ENCODE measurements around the gene CAGE1. TPM values are rescaled to one million over a fixed set of nuclear protein-coding genes. Genes with fewer than 3 reads are reported as not detected.

The CAGE1 gene
- total and polyA plus RNA-seq, 8 donors = 0.08 to 0.16 (median 0.10) TPM; not detected in 4

- Histone ChIP-seq H3K36me3 (no peaks in the 10 kb centered on the region), H3K9me3 (no peaks in the 10 kb centered on the region), H3K27ac (no peak overlapping the region), H3K4me3 (no peak overlapping the region), H3K27me3 (peaks cover 5 to 17% of the 10 kb centered on the region in 2 donors), H3K4me1 (peaks cover 6 to 9% of the 10 kb centered on the region in 2 donors)
- intact Hi-C loops (cut with DNase I) = no loop called here
- DNase-seq (no peak), ATAC-seq (no peak)
- no peak for TF ChIP-seq CTCF (IDR thresholded peaks at IDR 0.05)
These were observed 43.6 kb upstream of the CAGE1 start for GRCh38 chr6:7433121-7433617.

GRCh38 chr6:7432391-7433120, 43.0 kb upstream of the CAGE1 start:
- H3K36me3 ChIP-seq = no peaks in the 10 kb centered on the region

GRCh38 chr6:7431674-7432390, 42.3 kb upstream of the CAGE1 start:
- intact Hi-C loops (cut with DNase I) = no loop called here
- no peak overlapping the region for H3K27ac ChIP-seq
- H3K27me3 ChIP-seq = peaks cover 5 to 17% of the 10 kb centered on the region in 2 donors
- no peak for TF ChIP-seq CTCF (IDR thresholded peaks at IDR 0.05)
- no peaks in the 10 kb centered on the region for H3K9me3 ChIP-seq
- H3K4me3 ChIP-seq = no peak overlapping the region
- ATAC-seq (peak; percentile 66), DNase-seq (peak in 1 of 4 donors; percentile 19)
- H3K4me1 ChIP-seq = peaks cover 6 to 9% of the 10 kb centered on the region in 2 donors
- H3K36me3 ChIP-seq = no peaks in the 10 kb centered on the region

More at GRCh38 chr6:7432391-7433120, 43.0 kb upstream of the CAGE1 start:
- no peak for ATAC-seq
- no peaks in the 10 kb centered on the region for H3K9me3 ChIP-seq
- peaks cover 5 to 17% of the 10 kb centered on the region in 2 donors for H3K27me3 ChIP-seq
- DNase-seq = no peak
- no peak overlapping the region for H3K27ac ChIP-seq
- no peak overlapping the region for H3K4me3 ChIP-seq
- TF ChIP-seq CTCF (IDR thresholded peaks at IDR 0.05) = no peak
- intact Hi-C loops (cut with DNase I) = no loop called here
- peaks cover 6 to 9% of the 10 kb centered on the region in 2 donors for H3K4me1 ChIP-seq

- intact Hi-C loops (cut with DNase I) = no loop called here
- no peak for TF ChIP-seq CTCF (IDR thresholded peaks at IDR 0.05)
- DNase-seq (no peak), ATAC-seq (peak; percentile 9)
- H3K27me3 ChIP-seq = peaks cover 5 to 17% of the 10 kb centered on the region in 2 donors
- H3K4me3 ChIP-seq = no peak overlapping the region
- no peaks in the 10 kb centered on the region for H3K9me3 ChIP-seq
- peaks cover 6 to 9% of the 10 kb centered on the region in 2 donors for H3K4me1 ChIP-seq
- no peak overlapping the region for H3K27ac ChIP-seq
- H3K36me3 ChIP-seq = no peaks in the 10 kb centered on the region
These were observed 41.8 kb upstream of the CAGE1 start for GRCh38 chr6:7431313-7431673.
